Ascending aorta (tissue), 2 donors: ENCODE results near the gene PHACTR3. TPM values are rescaled to one million over a fixed set of nuclear protein-coding genes. Genes with fewer than 3 reads are reported as not detected.
A peak's percentile ranks its signal among the peaks of the same experiment; 100 is the strongest.

Source experiments
- DNase-seq, 2 donors: peaks; one replicate each; pipeline ENCODE4 v3.0.0-alpha.2; 2019; ENCODE audit warnings: low spot score in 2 of 2
- H3K27ac ChIP-seq, 2 donors: fragments of 200-600 bp; sonication (generic); one replicate each; pipeline ENCODE4 v1.5.1; 2016 to 2017; ENCODE audit warnings: mild to moderate bottlenecking in 1 of 2
- H3K27me3 ChIP-seq: fragments of 200-600 bp; sonication (generic); one replicate; pipeline ENCODE4 v1.5.1; 2017
- H3K36me3 ChIP-seq, 2 donors: fragments of 200-600 bp; sonication (generic); one replicate each; pipeline ENCODE4 v1.5.1; 2016
- H3K4me1 ChIP-seq, 2 donors: fragments of 200-600 bp; sonication (generic); one replicate each; pipeline ENCODE4 v1.5.1; 2016 to 2017; ENCODE audit warnings: mild to moderate bottlenecking in 1 of 2
- H3K4me3 ChIP-seq, 2 donors: fragments of 200-600 bp; sonication (generic); one replicate each; pipeline ENCODE4 v1.5.1; 2016 to 2017; ENCODE audit warnings: mild to moderate bottlenecking in 1 of 2
- H3K9me3 ChIP-seq, 2 donors: fragments of 200-600 bp; sonication (generic); one replicate each; pipeline ENCODE4 v1.5.1; 2016
- CTCF ChIP-seq, 3 experiments: fragments of 200-600 bp in 2 of 3; fragments of 450-650 bp in 1 of 3; sonication (generic) in 2 of 3; IDR thresholded peaks; one replicate each; pipeline ENCODE4 v1.5.1; 2016 to 2019; ENCODE audit warnings: antibody characterized with exemption in 3 of 3, mild to moderate bottlenecking in 1 of 3, moderate library complexity in 1 of 3
- intact Hi-C: fragments of 100-400 bp; cut with DNase I; formaldehyde crosslinking; loops from one replicate; pipeline ENCODE4 v1.15.1; 2023
- total RNA-seq: library from RNA; depleted of rRNA; stranded (reverse); fragments of >200 nt; gene quantifications from one replicate; pipeline ENCODE4 v1.1.0, GENCODE V29; 2016

Gene PHACTR3
- total RNA-seq, 1 donor from 2014 or later: not detected

- Histone ChIP-seq H3K27me3 (no peaks in the 10 kb centered on the region), H3K9me3 (no peaks in the 10 kb centered on the region), H3K4me3 (no peak overlapping the region), H3K4me1 (no peaks in the 10 kb centered on the region), H3K36me3 (no peaks in the 10 kb centered on the region), H3K27ac (no peak overlapping the region)
- TF ChIP-seq CTCF (IDR thresholded peaks at IDR 0.05): no peak
- peak in 1 of 2 donors; percentile 24 for DNase-seq
- intact Hi-C loops: no loop called here
Measured at GRCh38 chr20:59804871-59805665, 200.7 kb downstream of the PHACTR3 start.

GRCh38 chr20:59805786-59806577, 201.6 kb downstream of the PHACTR3 start:
- H3K9me3 ChIP-seq: no peaks in the 10 kb centered on the region
- no peak overlapping the region for H3K27ac ChIP-seq
- H3K27me3 ChIP-seq: no peaks in the 10 kb centered on the region
- DNase-seq: peak in 1 of 2 donors; percentile 41
- H3K4me1 ChIP-seq: no peaks in the 10 kb centered on the region
- no peak for TF ChIP-seq CTCF (IDR thresholded peaks at IDR 0.05)
- H3K4me3 ChIP-seq: no peak overlapping the region
- intact Hi-C loops: no loop called here
- H3K36me3 ChIP-seq: no peaks in the 10 kb centered on the region

GRCh38 chr20:59806578-59806975, 202.2 kb downstream of the PHACTR3 start:
- H3K27ac ChIP-seq: no peak overlapping the region
- TF ChIP-seq CTCF (IDR thresholded peaks at IDR 0.05): no peak
- no peaks in the 10 kb centered on the region for H3K9me3 ChIP-seq
- no peaks in the 10 kb centered on the region for H3K4me1 ChIP-seq
- intact Hi-C loops: no loop called here
- no peak overlapping the region for H3K4me3 ChIP-seq
- H3K27me3 ChIP-seq: no peaks in the 10 kb centered on the region
- H3K36me3 ChIP-seq: no peaks in the 10 kb centered on the region
- no peak for DNase-seq

DNA sequence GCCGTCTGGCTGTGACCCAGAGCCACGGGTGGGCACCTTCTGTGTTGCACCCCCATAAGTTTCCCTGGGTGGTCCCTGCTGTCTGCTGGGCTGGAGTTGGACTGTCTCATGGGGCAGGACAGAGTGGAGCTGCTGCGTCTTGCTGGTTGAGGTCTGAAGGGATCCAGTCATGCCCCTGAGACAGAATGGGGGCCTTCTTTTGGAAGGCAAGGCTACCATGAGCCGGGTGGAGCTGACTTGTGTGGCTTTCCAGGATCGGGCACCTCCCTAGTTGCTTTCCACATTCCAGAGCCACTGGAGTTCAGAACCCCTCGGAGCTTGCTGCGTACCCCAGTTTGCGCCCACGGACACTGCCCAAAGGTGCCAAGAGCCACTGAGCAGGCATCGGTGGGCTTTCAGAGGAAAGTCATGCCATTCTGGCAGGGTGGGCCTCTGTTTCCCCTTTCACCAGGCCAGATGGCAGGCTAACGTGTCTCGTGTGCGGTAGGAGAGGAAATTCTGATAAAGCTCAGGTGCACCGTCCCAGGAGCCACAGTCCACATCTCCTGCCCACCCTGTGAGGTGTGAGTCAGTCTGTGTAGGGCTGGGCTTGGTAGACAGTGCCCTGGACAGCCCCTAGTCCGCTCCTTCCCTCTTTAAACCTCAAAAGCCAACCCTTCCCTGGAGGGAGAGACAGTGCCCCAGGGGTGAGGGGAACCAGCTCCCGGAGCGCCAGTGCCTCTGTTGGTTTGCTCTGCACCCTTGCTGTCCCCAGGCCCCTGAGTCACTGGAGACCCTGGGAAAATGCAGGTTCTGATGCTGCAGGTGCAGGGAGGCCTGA, 203.8 kb downstream of the PHACTR3 start:
- Histone ChIP-seq H3K4me1 (no peaks in the 10 kb centered on the region), H3K36me3 (no peaks in the 10 kb centered on the region), H3K27me3 (no peaks in the 10 kb centered on the region), H3K4me3 (no peak overlapping the region), H3K9me3 (no peaks in the 10 kb centered on the region), H3K27ac (no peak overlapping the region)
- intact Hi-C loops: no loop called here
- TF ChIP-seq CTCF (IDR thresholded peaks at IDR 0.05): no peak
- peak in 1 of 2 donors; percentile 46 for DNase-seq

GRCh38 chr20:59808729-59809381, 204.5 kb downstream of the PHACTR3 start:
- no peaks in the 10 kb centered on the region for H3K9me3 ChIP-seq
- H3K4me1 ChIP-seq: no peaks in the 10 kb centered on the region
- H3K36me3 ChIP-seq: no peaks in the 10 kb centered on the region
- peak in 1 of 2 donors; percentile 47 for DNase-seq
- no peak for TF ChIP-seq CTCF (IDR thresholded peaks at IDR 0.05)
- H3K27ac ChIP-seq: no peak overlapping the region
- no peak overlapping the region for H3K4me3 ChIP-seq
- intact Hi-C loops: no loop called here
- no peaks in the 10 kb centered on the region for H3K27me3 ChIP-seq
